H1 (cell line): ENCODE results near the gene BCKDHB. TPM values are rescaled to one million over a fixed set of nuclear protein-coding genes. Genes with fewer than 3 reads are reported as not detected.

Experiments
- CTCF ChIA-PET: fragments of 300-600 bp; sonication (Branson Sonifier 250); formaldehyde crosslinking; loops from one replicate; lab custom pipeline; 2021; ENCODE audit not compliant: partially characterized antibody; lab: Charles Lee
- POLR2A ChIA-PET: fragments of 300-600 bp; sonication (Branson Sonifier 250); formaldehyde crosslinking; loops from one replicate; lab custom pipeline; 2021; ENCODE audit warnings: inconsistent platforms; ENCODE audit not compliant: partially characterized antibody; lab: Charles Lee
- DNase-seq, 2 experiments: peaks; one replicate each; pipeline versions ENCODE4 v3.0.0 to v3.0.0-alpha.2; 2010 to 2022; ENCODE audit warnings: low spot score in 2 of 2, low read depth in 1 of 2, mixed read lengths in 1 of 2
- FAIRE-seq: peaks from 2 replicates; lab custom pipeline; 2011; peaks lifted over from hg19 to GRCh38; lab: Jason Lieb, UNC
- H2AFZ ChIP-seq: 2 replicates; pipeline ENCODE4 v1.8.1; 2012; ENCODE audit warnings: low read length, inconsistent platforms
- H2AK5ac ChIP-seq: 2 replicates; pipeline ENCODE4 v1.6.1; 2013; ENCODE audit warnings: low read depth, low read length
- H2BK120ac ChIP-seq: replicated peaks from 2 replicates; pipeline ENCODE3; 2013; ENCODE audit warnings: low read depth, low read length, inconsistent platforms
- H2BK12ac ChIP-seq: 2 replicates; pipeline ENCODE4 v1.6.1; 2013; ENCODE audit warnings: low read depth, low read length
- H2BK15ac ChIP-seq: 2 replicates; pipeline ENCODE4 v1.6.1; 2013; ENCODE audit warnings: low read length
- H2BK20ac ChIP-seq: 2 replicates; pipeline ENCODE4 v1.6.1; 2013; ENCODE audit warnings: low read length
- H2BK5ac ChIP-seq: 2 replicates; pipeline ENCODE4 v1.6.1; 2013; ENCODE audit warnings: low read depth, low read length
- H3K14ac ChIP-seq: 2 replicates; pipeline ENCODE4 v1.6.1; 2013; ENCODE audit warnings: inconsistent platforms; ENCODE audit not compliant: insufficient read length
- H3K18ac ChIP-seq: 2 replicates; pipeline ENCODE4 v1.6.1; 2013; ENCODE audit warnings: low read length; ENCODE audit errors: extremely low read depth
- H3K23ac ChIP-seq: 2 replicates; pipeline ENCODE4 v1.6.1; 2013; ENCODE audit warnings: inconsistent platforms; ENCODE audit not compliant: insufficient read length
- H3K23me2 ChIP-seq: 2 replicates; pipeline ENCODE4 v1.6.1; 2013; ENCODE audit warnings: low read depth, low read length
- H3K27ac ChIP-seq: 2 replicates; pipeline ENCODE4 v1.6.1; 2011; ENCODE audit warnings: low read depth, low read length, inconsistent platforms
- H3K27me3 ChIP-seq, 4 experiments: replicated peaks in 1 of 4; 1 replicate in 1 of 4; 2 replicates in 3 of 4; pipeline versions ENCODE4 v1.6.1 to v1.8.1; 2011 to 2013; ENCODE audit warnings: low read length in 3 of 4, mild to moderate bottlenecking in 3 of 4, inconsistent platforms in 2 of 4, mixed read lengths in 2 of 4, moderate library complexity in 1 of 4; ENCODE audit not compliant: control insufficient read depth in 3 of 4, insufficient read depth in 3 of 4; ENCODE audit errors: extremely low read depth in 1 of 4
- H3K36me3 ChIP-seq, 4 experiments: 2 replicates each; pipeline versions ENCODE4 v1.6.1 to v1.8.1; 2011 to 2013; ENCODE audit warnings: mild to moderate bottlenecking in 4 of 4, low read length in 3 of 4, moderate library complexity in 2 of 4, control low read depth in 1 of 4, inconsistent platforms in 1 of 4; ENCODE audit not compliant: insufficient read depth in 4 of 4, control insufficient read depth in 2 of 4
- H3K4ac ChIP-seq: replicated peaks from 2 replicates; pipeline ENCODE3; 2013; ENCODE audit warnings: low read length, low read depth, mixed read lengths, inconsistent platforms; ENCODE audit not compliant: insufficient read length
- H3K4me1 ChIP-seq, 4 experiments: replicated peaks in 1 of 4; 1 replicate in 1 of 4; 2 replicates in 3 of 4; pipeline versions ENCODE4 v1.6.1 to v1.8.1; 2011 to 2013; ENCODE audit warnings: low read length in 3 of 4, inconsistent platforms in 2 of 4, mixed read lengths in 1 of 4; ENCODE audit not compliant: insufficient read depth in 4 of 4, control insufficient read depth in 3 of 4
- H3K4me2 ChIP-seq, 2 experiments: 2 replicates each; pipeline versions ENCODE4 v1.6.1 to v1.8.1; 2011 to 2013; ENCODE audit warnings: low read depth in 2 of 2, low read length in 2 of 2, control low read depth in 1 of 2, inconsistent platforms in 1 of 2, mild to moderate bottlenecking in 1 of 2; ENCODE audit not compliant: insufficient read depth in 1 of 2
- H3K4me3 ChIP-seq, 4 experiments: fragments of 200-600, 300-600 bp in 1 of 4; sonication (generic), shearing (Covaris generic), sonication (Bioruptor Twin) in 1 of 4; 2 replicates each; pipeline versions ENCODE4 v1.5.1 to v1.8.1; 2011 to 2016; ENCODE audit warnings: low read length in 4 of 4, low read depth in 3 of 4, control low read depth in 2 of 4, inconsistent platforms in 2 of 4, mild to moderate bottlenecking in 2 of 4, mixed read lengths in 1 of 4, moderate library complexity in 1 of 4; ENCODE audit not compliant: insufficient read depth in 2 of 4; ENCODE audit errors: extremely low read depth in 1 of 4
- H3K56ac ChIP-seq: replicated peaks from 2 replicates; pipeline ENCODE3; 2013; ENCODE audit warnings: low read depth, mild to moderate bottlenecking, mixed read lengths, low read length, inconsistent platforms; ENCODE audit not compliant: insufficient read length
- H3K79me1 ChIP-seq: 2 replicates; pipeline ENCODE4 v1.6.1; 2013; ENCODE audit warnings: low read depth, low read length, control low read depth
- H3K79me2 ChIP-seq, 2 experiments: 2 replicates each; pipeline versions ENCODE4 v1.6.1 to v1.8.1; 2012 to 2013; ENCODE audit warnings: low read length in 2 of 2, mild to moderate bottlenecking in 2 of 2, inconsistent platforms in 1 of 2; ENCODE audit not compliant: insufficient read depth in 2 of 2, control insufficient read depth in 1 of 2
- H3K9ac ChIP-seq, 4 experiments: replicated peaks in 1 of 4; 1 replicate in 1 of 4; 2 replicates in 3 of 4; pipeline versions ENCODE4 v1.6.1 to v1.8.1; 2011 to 2013; ENCODE audit warnings: low read depth in 3 of 4, low read length in 3 of 4, control low read depth in 2 of 4, mild to moderate bottlenecking in 2 of 4, moderate library complexity in 2 of 4, inconsistent platforms in 1 of 4; ENCODE audit errors: extremely low read depth in 1 of 4
- H3K9me3 ChIP-seq, 2 experiments: 2 replicates each; pipeline versions ENCODE4 v1.6.1 to v1.8.1; 2012 to 2013; ENCODE audit warnings: mild to moderate bottlenecking in 2 of 2, moderate library complexity in 2 of 2, control low read depth in 1 of 2, inconsistent platforms in 1 of 2, low read depth in 1 of 2, low read length in 1 of 2, mixed read lengths in 1 of 2; ENCODE audit not compliant: insufficient read depth in 2 of 2
- H4K20me1 ChIP-seq, 2 experiments: replicated peaks in 1 of 2; 2 replicates each; pipeline versions ENCODE3 to v1.8.1; 2011 to 2013; ENCODE audit warnings: inconsistent platforms in 2 of 2, low read length in 2 of 2, mild to moderate bottlenecking in 1 of 2; ENCODE audit not compliant: insufficient read depth in 2 of 2, control insufficient read depth in 1 of 2
- H4K5ac ChIP-seq: 2 replicates; pipeline ENCODE4 v1.6.1; 2013; ENCODE audit warnings: low read length, low read depth, mixed read lengths, inconsistent platforms; ENCODE audit not compliant: insufficient read length
- H4K8ac ChIP-seq: 2 replicates; pipeline ENCODE4 v1.8.0; 2013; ENCODE audit warnings: mild to moderate bottlenecking, moderate library complexity, low read length, inconsistent platforms; ENCODE audit not compliant: insufficient read depth; ENCODE audit errors: extremely low read depth
- H4K91ac ChIP-seq: replicated peaks from 2 replicates; pipeline ENCODE3; 2013; ENCODE audit warnings: low read length, mixed read lengths, inconsistent platforms; ENCODE audit not compliant: insufficient read length
- BRCA1 ChIP-seq: IDR thresholded peaks from 2 replicates; pipeline ENCODE4 v1.6.1; 2012; ENCODE audit warnings: low read depth, low read length, improper control_type of control experiment
- CBX5 ChIP-seq: fragments of 300-800, 300-1000 bp; sonication (generic); IDR thresholded peaks from 2 replicates; pipeline ENCODE4 v1.7.1; 2016; ENCODE audit warnings: antibody characterized with exemption, low read length, low read depth
- CBX8 ChIP-seq: fragments of 300-800, 300-1000 bp; sonication (generic); IDR thresholded peaks from 2 replicates; pipeline ENCODE4 v1.7.1; 2016; ENCODE audit warnings: low read depth, low read length, borderline replicate concordance
- CREB1 ChIP-seq: IDR thresholded peaks from 2 replicates; pipeline ENCODE4 v1.6.1; 2012; ENCODE audit warnings: inconsistent platforms
- FOSL1 ChIP-seq: IDR thresholded peaks from 2 replicates; pipeline ENCODE4 v1.6.1; 2011; ENCODE audit warnings: mild to moderate bottlenecking, low read depth, low read length, moderate library complexity; ENCODE audit not compliant: insufficient read depth
- GTF2F1 ChIP-seq: IDR thresholded peaks from 2 replicates; pipeline ENCODE4 v1.6.1; 2012; ENCODE audit warnings: low read depth, low read length, improper control_type of control experiment, borderline replicate concordance
- HDAC6 ChIP-seq: IDR thresholded peaks from one replicate; pipeline ENCODE4 v1.7.1; 2012; ENCODE audit warnings: low read depth, mild to moderate bottlenecking, inconsistent platforms, low read length, moderate library complexity
- JUND ChIP-seq: IDR thresholded peaks from 2 replicates; pipeline ENCODE4 v1.6.1; 2011; ENCODE audit warnings: mild to moderate bottlenecking, improper control_type of control experiment, low read length
- PHF8 ChIP-seq: fragments of 200-600 bp; sonication (generic); conservative IDR thresholded peaks from 2 replicates; pipeline ENCODE4 v1.7.1; 2012; ENCODE audit warnings: low read depth, mild to moderate bottlenecking, inconsistent platforms, low read length, moderate library complexity
- POU5F1 ChIP-seq: IDR thresholded peaks from 2 replicates; pipeline ENCODE4 v1.6.1; 2011; ENCODE audit warnings: low read depth, mild to moderate bottlenecking, low read length, moderate library complexity
- RNF2 ChIP-seq: fragments of 200-900, 300-1000 bp; sonication (generic); IDR thresholded peaks from 2 replicates; pipeline ENCODE4 v1.7.1; 2016; ENCODE audit warnings: borderline replicate concordance, low read depth, mild to moderate bottlenecking, antibody characterized with exemption, low read length; ENCODE audit not compliant: poor library complexity, severe bottlenecking; ENCODE audit errors: missing control alignments
- SAP30 ChIP-seq: fragments of 300-600 bp; sonication (generic); IDR thresholded peaks from 2 replicates; pipeline ENCODE4 v1.7.1; 2012; ENCODE audit warnings: low read length, moderate library complexity, mild to moderate bottlenecking, inconsistent platforms; ENCODE audit not compliant: insufficient read depth, insufficient replicate concordance
- TAF7 ChIP-seq: optimal IDR thresholded peaks from 2 replicates; pipeline ENCODE3; 2011; ENCODE audit warnings: low read depth, mild to moderate bottlenecking, inconsistent platforms, low read length, moderate library complexity, borderline replicate concordance
- WGBS, 2 experiments: shearing (Covaris generic) in 1 of 2; methylation state at CpG; one replicate each; pipeline versions ENCODE4 v1.1.6 to v1.1.7; 2013 to 2015; ENCODE audit warnings: low lambda C conversion rate in 2 of 2, mixed read lengths in 2 of 2, inconsistent platforms in 1 of 2, low coverage in 1 of 2, missing lambda C conversion rate in 1 of 2; ENCODE audit not compliant: insufficient replicate concordance in 2 of 2, insufficient coverage in 1 of 2, insufficient read length in 1 of 2; ENCODE audit errors: extremely low coverage in 1 of 2, missing lambda C conversion rate in 1 of 2; 5-methylcytosine and 5-hydroxymethylcytosine counted together
- polyA plus RNA-seq, 7 experiments: library from polyadenylated mRNA; depleted of rRNA in 3 of 7; stranded (reverse) in 5 of 7; unstranded in 2 of 7; fragments of >200 nt in 5 of 7; fragments of 200-250 nt in 2 of 7; gene quantifications; 1 replicate in 5 of 7; 2 replicates in 1 of 7; 4 replicates in 1 of 7; pipeline versions ENCODE4 v1.2.1 to v1.2.3, GENCODE V29; 2011 to 2013; ENCODE audit warnings: missing spikeins in 2 of 7, mixed read lengths in 2 of 7
- total RNA-seq: library from RNA; stranded (reverse); fragmentation: NEBNext Ultra II Directional; extraction: Animal tissue kit (Norgen Biotek cat#: 25700); gene quantifications from 2 replicates; pipeline ENCODE4 v1.2.1, GENCODE V29; 2021
- TF ChIP-seq, protein P1 (sequence below): IDR thresholded peaks from 2 replicates; pipeline ENCODE4 v1.6.1; 2012; ENCODE audit warnings: inconsistent platforms

The BCKDHB gene
- total and polyA plus RNA-seq, 2 of the 8 experiments (the other 6 are each of a cell fraction or from before 2014, with no cell fraction given), result 22.1 to 30.8 TPM

DNA sequence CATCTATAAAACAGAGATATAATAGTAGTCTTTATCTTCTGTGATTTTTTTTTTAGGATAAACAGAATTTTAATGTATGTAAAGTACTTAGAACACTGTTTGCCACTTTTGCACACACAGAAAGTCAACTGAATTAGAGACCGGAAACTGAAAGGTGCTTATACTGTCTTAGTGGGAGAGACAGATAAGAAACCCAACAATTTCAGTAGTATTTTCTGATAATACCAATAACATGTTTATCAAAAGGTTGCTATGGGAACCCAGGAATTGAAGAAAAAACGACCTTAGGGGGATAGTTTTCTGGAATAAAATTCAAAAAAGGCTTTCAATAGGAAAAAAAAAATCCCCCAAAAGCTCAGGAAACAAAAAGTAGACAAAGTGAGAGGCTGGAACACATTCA lies 138.6 kb downstream of the BCKDHB start:
- Histone ChIP-seq H4K91ac (no peak overlapping the region), H3K36me3 (no peaks in the 10 kb centered on the region), H2AK5ac (no peak overlapping the region), H3K27ac (no peak overlapping the region), H4K20me1 (no peaks in the 10 kb centered on the region), H2BK120ac (no peak overlapping the region), H2BK15ac (no peak overlapping the region), H3K4me2 (no peak overlapping the region), H3K14ac (no peak overlapping the region), H3K9me3 (no peaks in the 10 kb centered on the region), H3K4ac (no peak overlapping the region), H3K9ac (no peak overlapping the region), H3K23me2 (peaks cover 2% of the 10 kb centered on the region; the same call in 1 of the 2 replicates), H4K8ac (no peak overlapping the region), H3K23ac (no peak overlapping the region), H3K18ac (no peak overlapping the region), H2BK20ac (no peak overlapping the region), H4K5ac (no peak overlapping the region), H3K79me1 (no peaks in the 10 kb centered on the region), H3K79me2 (no peaks in the 10 kb centered on the region), H3K4me3 (no peak overlapping the region), H3K4me1 (no peaks in the 10 kb centered on the region), H2BK5ac (no peak overlapping the region), H2BK12ac (no peak overlapping the region), H3K27me3 (no peaks in the 10 kb centered on the region), H3K56ac (no peak overlapping the region), H2AFZ (no peak overlapping the region)
- DNase-seq (no peak), FAIRE-seq (no peak)
- POLR2A ChIA-PET, result no interaction called here
- CTCF ChIA-PET, result no interaction called here
- 86% methylated on average over 2 of the region's 2 CpGs; no CpG with 5 or more reads in 1 of the 2 experiments for WGBS, 2 experiments
- TF ChIP-seq CREB1, result no peak
- TF ChIP-seq FOSL1, result no peak
- no peak for TF ChIP-seq HDAC6
- no peak for TF ChIP-seq GTF2F1
- TF ChIP-seq SAP30, result no peak
- TF ChIP-seq RNF2, result no peak
- TF ChIP-seq JUND, result no peak
- TF ChIP-seq TAF7, result no peak
- TF ChIP-seq PHF8, result no peak
- TF ChIP-seq CBX8, result no peak
- no peak for TF ChIP-seq POU5F1
- no peak for TF ChIP-seq BRCA1
- TF ChIP-seq CBX5, result no peak
- TF ChIP-seq, protein P1, sequence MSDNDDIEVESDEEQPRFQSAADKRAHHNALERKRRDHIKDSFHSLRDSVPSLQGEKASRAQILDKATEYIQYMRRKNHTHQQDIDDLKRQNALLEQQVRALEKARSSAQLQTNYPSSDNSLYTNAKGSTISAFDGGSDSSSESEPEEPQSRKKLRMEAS, result no peak
